Stimulated activated CD4-positive, alpha-beta T cell treated with anti-CD3 and anti-CD28 coated beads, Interleukin-15, amount 100 ng/mL, for 1 hour (primary cell): Measurements from ENCODE around the gene FASTKD3.

Source experiments
- DNase-seq, 2 donors: peaks; one replicate each; pipeline ENCODE4 v3.0.0-alpha.2; 2020; ENCODE audit warnings: low read depth in 1 of 2, low spot score in 1 of 2

The FASTKD3 gene

DNA sequence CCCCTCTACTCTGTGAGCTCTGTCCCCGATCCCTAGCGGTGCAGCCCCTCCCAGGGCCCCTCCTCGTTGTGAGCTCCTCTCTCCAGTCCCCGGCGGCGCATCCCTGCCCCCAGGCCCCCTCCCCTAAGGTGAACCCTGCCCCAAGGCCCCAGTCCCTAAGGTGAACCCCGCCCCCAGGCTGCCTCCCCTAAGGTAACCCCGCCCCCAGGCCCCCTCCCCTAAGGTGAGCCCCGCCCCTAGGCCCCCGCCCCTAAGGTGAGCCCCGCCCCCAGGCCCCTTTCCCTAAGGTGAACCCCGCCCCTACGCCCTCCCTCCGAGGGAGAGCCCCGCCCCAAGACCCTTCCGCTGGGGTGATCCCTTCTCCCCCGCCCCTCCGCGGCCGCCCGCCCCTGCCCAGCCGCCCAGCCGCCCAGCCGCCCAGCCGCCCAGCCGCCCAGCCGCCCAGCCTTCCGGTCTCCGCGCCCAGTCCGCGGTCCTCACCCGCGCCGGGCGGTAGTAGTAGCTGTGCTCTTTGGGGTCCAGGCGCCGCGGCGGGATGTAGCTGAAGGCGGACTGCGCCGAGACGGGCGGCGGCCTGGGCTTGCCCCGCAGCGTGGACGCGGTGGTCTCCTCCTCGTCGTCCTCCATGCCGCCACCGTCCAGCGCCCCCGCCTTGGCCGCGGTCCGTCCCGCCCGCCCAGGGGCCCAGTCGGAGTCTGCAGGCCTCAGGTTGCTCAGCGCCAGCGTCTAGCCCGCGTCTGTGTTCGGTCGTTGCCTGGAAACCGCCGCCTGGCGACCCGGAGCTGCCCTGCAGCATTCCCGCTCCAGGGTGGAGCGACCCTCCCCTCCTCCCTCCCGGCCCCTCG lies 18.2 kb downstream of the FASTKD3 start, which contains the start of gene CFAP90:
Gene CFAP90 (minus strand): TSS at position 739 of the 845 bp plus-strand sequence. CDS start 112 bp downstream, at position 627.
- DNase-seq: no peak

- DNase-seq: no peak
These were observed 19.0 kb downstream of the FASTKD3 start for GRCh38 chr5:7849681-7850394.

GRCh38 chr5:7848296-7848695 lies 20.5 kb downstream of the FASTKD3 start:
- DNase-seq: no peak

DNA sequence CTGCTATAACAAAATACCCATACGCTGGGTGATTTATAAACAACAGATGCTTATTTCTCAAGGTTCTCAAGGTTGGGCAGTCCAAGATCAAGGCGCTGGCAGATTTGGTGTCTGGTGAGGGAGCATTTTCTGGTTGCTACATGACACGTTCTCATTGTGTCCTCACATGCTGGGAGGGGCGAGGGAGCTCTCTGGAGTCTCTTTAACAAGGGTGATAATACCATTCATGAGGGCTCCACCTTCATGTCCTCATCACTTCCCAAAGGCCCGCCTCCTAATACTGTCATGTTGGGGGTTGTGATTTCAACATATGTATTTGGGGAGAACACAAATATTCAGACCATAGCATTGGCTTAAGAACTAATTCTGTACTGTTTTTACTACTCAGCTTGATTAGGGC lies 22.5 kb downstream of the FASTKD3 start:
- no peak for DNase-seq

DNA sequence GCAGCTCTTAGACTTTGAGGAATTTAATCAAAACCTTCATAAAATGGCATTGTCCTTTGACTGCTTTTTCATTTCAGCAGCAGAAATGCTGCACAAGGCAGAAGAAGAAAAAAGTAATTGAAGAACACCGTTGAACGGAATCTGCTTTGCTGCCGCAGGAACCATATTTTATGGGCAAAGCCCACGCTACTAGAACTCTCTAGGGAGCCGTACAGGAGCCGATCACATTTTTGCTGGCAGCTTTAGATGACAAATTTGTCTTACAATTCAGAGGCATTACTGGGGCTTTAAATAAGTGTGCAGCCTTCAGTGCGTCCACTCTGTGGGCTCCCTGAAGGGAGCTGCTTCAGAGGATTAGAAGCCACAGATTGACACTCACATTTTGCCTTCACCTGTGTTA lies 23.3 kb downstream of the FASTKD3 start:
- no peak for DNase-seq

DNA sequence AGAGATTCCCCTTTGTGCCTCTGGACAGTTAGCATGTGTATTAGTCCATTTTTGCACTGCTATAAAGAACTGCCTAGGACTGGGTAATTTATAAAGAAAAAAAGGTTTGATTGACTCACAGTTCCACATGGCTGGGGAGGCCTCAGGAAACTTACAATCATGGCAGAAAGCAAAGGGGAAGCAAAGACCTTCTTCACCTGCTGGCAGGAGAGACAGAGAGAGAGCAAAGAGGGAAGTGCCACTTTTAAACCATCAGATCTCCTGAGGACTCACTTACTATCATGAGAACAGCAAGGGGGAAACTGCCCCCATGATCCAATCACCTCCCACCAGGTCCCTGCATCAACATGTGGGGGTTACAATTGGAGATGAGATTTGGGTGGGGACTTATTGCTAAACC lies 23.9 kb downstream of the FASTKD3 start:
- DNase-seq: no peak

- DNase-seq: no peak
These were observed 26.3 kb downstream of the FASTKD3 start for GRCh38 chr5:7842531-7842930.

DNA sequence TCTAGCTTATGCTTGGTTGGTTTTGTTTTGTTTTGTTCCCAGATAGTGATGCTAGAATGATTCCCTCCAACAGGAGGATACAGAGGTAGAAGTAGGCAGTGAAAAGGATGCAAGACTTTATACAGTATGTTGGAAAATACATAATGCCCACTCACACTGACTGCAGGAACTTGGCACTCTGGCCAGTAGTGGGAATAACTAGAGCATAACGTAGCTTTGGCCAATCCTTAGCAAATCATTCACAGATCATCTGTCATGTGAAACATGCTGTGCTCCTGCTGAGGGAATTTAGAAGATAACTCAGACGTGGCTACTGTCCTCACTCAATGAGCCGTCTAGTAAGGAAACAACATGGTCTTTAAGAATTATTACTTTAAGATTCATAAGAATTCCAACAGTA lies 31.4 kb downstream of the FASTKD3 start:
- no peak for DNase-seq

GRCh38 chr5:7834982-7835381 lies 33.8 kb downstream of the FASTKD3 start:
- DNase-seq: no peak

GRCh38 chr5:7828269-7828668 lies 40.6 kb downstream of the FASTKD3 start:
- DNase-seq: no peak

DNA sequence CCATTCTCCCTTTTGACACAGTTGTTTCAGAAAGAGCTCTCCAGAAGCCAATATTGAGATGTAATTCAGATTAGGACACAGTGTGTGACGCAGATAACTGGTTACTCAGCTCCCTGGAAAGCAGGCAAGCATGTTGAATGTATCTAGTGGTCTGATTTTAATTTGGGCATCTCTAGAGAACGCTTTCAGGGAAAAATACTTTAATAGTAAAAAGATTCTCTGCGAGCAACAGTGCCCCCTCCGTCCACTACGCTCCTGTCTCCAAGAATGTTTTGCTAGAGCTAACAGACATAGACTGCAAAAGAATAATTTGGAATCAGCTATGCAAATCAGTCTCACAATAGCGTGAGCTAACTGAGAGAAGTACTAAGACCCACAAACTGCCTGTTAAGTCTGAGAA lies 41.2 kb downstream of the FASTKD3 start:
- DNase-seq: no peak

GRCh38 chr5:7825630-7826029 lies 43.2 kb downstream of the FASTKD3 start:
- DNase-seq: no peak

DNA sequence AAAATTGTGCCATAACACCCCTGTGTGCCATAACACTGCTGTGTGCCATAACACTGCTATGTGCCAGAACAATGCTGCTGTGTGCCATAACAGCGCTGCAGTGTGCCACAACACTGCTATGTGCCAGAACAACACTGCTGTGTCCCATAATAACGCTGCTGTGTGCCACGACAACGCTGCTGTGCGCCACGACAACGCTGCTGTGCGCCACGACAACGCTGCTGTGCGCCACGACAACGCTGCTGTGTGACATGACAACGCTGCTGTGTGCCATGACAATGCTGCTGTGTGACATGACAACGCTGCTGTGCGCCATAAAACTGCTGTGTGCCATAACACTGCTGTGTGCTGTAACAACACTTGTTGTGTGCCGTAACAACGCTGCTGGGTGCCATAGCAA lies 43.8 kb downstream of the FASTKD3 start:
- no peak for DNase-seq

- DNase-seq: no peak
These were observed 45.2 kb downstream of the FASTKD3 start for GRCh38 chr5:7823594-7823993.

DNA sequence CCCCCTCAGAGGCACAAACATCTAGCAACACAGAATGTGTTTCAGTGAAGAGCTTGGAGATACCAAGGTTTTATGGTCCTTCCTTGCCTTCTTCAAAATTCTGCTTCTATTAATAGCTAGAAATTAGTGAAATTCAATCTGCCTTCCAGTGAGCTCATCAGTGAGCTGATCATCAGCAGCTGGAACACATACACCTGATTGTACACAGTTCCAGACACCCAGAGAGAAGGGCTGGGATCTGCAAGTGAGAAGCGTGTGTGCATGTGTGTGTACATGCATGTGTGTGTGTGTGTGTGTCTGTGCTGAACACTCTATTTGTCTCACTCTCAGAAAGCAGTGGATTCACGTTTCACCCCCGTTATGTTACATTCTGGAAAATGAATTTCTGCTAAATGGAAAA lies 46.4 kb downstream of the FASTKD3 start:
- no peak for DNase-seq

- no peak for DNase-seq
These were observed 52.3 kb downstream of the FASTKD3 start for GRCh38 chr5:7816535-7816901.

DNA sequence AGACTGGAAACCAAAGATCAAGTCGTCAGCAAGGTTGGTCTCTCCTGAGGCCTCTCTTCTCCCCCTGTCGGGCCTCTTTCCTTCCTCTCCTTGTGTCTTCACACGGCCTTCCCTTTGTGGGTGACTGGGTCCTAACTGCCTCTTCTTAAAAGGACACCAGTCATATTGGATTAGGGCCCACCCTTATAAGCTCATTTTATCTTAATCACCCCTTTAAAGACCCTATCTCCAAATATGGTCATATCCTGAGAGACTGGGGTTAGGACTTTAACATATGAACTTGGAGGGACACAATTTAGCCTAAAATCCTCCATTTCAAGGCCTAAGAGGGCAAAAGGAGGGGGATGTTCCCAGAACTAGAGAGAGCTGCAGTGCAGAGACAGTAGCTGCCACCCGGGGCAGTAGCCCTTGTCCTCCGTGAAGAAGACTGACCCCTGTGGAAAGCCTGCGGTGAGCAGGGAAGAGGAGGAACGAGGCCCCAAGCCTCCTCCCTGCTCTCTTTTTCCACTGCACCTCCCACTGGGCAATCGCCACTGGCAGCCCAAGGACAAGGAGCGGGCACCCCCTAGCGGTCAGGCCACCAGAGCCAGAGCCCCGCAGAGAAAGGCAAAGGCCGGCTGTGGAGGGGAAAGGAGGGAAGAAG lies 52.8 kb downstream of the FASTKD3 start:
- peak; percentile 27 to 53 for DNase-seq

GRCh38 chr5:7814816-7815215 lies 54.0 kb downstream of the FASTKD3 start:
- no peak for DNase-seq

DNA sequence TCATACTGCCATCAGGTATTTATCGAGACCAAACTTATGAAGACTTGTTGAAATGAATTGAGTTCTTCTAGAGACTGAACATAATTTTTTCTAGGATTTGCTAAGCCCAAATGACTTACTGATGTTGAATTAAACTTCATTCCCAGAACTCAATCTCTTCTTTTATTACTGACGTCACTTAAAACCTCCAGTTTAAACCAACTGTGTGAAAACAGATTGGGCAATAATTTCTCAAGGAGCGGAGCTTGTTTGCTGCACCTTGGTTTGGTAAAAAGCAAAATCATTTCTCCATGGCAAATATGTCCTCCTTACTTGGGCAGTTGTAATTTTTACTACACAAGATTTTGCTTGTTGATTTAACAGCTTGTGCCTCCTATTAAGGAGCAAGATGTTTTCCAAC lies 55.3 kb downstream of the FASTKD3 start:
- DNase-seq: no peak

DNA sequence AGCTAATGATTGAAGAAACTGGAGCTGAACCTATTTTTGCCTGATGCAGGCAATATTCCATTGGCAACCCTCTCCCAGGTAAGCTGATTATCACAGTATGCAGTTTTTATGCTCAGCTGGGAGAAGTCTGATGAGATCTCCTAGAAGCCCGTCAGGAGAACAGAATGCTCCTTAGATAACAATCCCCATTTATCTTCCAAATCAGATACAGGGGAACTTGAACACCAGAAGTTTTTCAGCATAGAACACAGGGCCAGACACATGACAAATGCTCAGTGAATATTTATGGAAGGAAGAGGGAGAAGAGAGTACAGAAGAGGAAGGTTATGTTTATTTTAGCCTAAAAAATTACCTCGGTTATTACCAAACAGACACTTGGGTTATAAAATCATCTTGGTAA lies 55.8 kb downstream of the FASTKD3 start:
- no peak for DNase-seq

DNA sequence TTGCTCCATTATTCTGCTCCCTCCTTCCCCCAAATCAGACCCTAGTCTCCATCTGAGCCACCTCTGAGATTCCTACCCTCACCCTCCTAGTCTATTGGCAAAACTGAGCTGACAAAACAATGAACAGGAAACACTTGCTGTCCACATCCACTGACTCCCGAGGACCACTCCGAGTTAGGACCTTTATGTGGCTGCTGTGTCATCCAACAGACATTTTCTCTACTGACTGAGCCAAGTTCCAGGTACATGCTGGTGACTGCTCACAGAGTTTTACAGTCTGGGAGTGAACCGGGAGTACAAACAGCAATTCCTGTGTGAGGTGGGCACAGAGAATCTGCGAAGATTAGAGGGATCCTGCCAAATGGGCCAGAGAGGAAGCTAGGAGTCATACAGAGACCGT lies 57.1 kb downstream of the FASTKD3 start:
- no peak for DNase-seq
